NCI-H1417 (cell line): ENCODE measurements around the gene FAM174B.

Source experiments
- DNase-seq, 3 experiments: peaks; one replicate each; lab custom pipeline; 2025; lab: John Stamatoyannopoulos, UW

The FAM174B gene

DNA sequence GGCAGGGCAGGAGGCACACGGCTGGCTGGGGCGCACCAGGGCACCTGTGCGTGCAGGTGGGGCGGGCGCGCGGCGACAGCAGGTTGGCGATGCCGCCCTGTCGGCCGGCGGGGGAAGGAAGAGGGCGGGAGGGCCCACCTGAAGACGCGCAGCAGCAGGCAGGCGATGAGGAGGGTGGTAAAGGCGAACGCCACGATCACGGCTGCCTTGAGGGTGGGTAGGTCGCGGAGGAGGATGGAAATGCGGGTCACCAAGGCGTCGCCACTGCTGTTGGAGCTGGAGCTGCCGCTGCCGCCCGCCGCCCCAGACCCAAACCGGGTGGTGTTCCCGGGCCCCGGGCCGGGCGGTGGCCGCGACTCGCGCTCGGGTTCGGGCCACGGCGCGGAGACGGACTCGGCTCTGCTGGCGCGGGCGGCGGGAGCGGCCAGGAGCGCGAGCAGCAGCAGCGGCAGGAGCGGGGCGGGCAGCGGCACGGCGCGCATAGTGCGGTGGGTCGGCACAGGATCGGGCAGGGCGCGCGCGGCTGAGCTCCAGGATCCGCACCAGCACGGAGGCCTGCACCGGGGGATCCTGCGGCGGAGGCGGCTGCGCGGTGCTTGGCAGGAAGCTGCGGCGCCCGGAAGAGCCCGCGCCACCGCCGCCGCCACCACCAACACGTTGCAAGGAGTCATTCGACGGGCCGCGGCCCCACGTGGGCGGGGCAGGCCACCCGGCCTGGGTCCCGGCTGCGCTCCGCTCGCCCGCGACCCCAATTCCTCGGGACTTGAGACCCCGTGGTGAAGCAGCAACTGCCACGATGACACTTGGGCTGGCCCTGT, at the start of gene FAM174B:
TSS of gene FAM174B (minus strand) at position 598 of the 818 bp plus-strand sequence.
- peak; percentile 78 to 93 (median 85) for DNase-seq

DNA sequence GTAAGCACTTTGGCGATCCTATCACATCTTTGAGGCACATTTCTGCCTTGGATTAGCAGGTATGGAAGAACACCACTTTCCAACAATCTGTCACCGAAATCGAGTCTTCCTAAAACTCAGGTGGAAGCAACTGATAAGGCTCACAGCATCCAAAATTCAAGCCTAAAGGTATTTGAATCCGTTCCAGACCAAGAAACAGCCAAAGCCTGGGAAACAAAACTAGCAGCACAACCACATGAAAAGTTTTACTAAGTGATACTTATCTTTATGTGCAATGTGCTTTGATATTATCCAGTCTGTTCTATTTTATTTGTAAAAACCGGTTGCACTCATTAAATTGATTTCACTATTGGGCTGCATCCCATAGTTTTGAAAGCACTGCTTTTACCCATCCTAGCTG, 40.5 kb upstream of the FAM174B start:
- no peak for DNase-seq

DNA sequence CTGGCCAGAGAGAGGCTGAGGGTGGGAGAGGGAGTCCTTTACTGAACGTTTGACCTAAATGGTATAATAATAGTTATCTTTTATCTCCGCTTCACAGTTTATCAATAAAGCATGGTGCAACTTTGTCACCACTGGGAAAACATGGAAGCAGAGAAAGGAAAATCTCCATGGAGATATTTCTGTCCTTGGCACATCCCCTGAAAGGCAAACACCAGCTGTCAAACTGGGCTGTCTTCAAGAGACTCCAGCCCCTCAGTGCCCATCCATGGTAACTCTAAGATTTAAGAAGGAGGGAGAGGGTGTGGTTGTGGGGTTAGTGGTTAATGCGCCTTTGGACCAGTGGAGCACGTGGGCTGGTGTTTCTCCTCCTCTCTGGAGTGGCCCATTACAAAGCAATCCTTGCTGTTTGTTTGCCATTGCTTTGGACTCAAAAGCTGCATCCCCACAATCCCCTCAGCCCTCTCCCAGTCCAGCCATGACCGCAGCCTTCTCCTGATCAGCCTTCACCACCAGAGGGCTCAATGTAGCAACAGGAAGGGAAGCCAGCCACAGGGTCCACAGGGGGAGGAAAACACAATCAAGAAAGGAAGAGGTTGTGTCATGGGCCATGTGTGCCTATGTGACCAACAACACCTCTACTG, 38.2 kb upstream of the FAM174B start:
- DNase-seq: peak; percentile 20 to 56 (median 29)

DNA sequence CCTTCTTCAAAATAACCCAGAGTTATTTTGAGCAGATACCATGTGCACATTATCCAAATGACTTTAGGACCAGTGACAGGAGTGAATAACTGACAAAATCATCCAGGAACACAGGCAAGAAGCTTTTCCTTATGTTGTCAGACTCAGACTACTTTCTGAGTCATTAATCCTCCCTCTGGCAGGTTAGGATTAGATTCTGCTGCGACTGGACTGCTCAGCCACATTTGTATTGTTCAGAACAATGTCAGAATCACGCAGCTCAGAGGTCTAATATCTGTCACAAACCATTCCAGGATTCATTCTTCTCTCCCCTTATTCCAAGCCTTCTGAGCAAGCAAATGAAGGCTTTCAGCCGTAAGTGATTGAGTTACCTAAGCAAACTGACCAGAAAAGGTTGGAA, 34.8 kb upstream of the FAM174B start:
- no peak for DNase-seq

DNA sequence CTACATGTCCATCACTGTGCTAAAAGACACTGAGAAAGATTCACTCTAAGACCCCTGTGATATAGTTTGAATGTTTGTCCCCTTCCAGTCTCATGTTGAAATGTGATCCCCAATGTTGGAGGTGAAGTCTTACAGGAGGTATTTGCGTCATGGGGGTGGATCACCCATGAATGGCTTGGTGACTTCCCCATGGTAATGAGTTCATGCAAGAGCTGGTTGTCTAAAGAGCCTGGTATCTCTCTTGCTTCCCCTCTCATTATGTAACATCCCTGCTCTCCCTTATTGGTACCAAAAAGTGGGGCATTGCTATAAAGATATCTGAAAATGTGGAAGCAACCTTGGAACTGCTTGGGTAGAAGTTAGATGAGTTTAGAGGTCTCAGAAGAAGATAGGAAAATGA, 32.2 kb upstream of the FAM174B start:
- DNase-seq: no peak

DNA sequence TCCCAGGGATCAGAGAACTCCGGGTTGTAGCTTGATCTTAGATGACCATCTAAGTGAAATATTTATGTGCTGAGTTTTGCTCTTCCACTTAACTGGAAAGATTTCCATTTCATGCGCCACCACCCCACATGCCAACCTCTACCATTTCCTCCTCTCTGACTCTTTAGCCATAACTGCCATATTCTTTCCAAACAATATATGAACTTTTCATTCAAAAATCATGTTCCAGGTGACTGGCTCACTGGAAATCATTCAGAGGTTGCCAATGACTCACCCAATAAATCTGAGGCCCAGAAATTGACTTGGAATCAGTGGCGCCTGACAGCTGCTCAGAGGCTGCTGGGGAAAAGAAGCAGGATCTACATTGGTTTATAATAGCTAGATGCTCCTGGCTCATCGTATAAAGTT, 31.6 kb upstream of the FAM174B start:
- DNase-seq: no peak

DNA sequence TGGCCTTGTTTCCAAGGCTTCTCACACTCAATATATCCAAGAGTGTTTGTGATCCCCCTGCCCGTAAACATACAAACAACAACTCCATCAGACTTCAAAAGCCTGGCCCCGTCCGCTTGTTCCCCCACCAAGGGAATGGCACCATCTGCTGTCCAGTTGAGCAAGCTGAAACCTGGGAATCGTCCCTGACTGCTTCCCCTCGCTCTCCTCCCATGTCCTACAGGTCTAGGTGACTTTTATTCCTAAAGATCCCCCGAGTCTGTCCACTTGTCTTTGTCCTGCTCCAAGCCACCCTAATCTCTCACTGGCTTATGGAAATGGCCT, 27.9 kb upstream of the FAM174B start:
- DNase-seq: peak; percentile 27 to 65 (median 46)

DNA sequence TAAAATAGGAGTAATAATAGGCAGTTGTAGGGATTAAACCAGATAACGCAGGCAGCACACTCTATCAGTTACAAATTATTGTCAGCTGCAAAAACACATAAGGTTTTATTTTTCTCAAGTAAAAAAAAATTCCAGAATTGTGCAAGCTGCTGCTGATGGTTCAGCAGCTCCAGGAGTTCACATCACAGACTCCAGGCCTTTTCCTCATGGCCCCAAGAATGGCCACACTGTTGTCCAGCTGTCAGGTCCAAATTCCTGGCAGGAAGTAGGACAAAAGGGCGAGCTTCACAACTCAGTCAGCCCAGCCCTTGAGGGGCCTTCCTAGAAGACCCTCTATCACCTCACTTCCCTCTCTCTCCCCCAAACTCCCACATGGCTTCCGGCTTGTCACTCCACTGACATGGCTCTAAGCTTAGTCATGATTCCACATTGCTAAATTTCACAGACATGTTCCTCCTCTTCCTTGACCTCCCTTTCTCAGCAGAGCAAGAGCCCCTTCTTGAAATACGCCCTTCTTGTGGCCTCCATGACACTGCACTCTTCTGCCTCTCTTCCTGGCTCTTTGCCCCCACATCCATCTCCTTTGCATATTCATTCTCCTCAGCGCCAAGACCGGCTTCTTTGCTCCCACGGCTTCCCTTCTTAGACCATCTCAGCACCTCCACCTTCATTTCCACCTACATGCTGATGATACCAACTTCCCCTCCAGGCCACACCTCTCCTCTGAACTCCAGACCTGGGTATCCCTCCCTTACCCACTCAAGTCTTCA, 27.4 kb upstream of the FAM174B start:
- DNase-seq: no peak

DNA sequence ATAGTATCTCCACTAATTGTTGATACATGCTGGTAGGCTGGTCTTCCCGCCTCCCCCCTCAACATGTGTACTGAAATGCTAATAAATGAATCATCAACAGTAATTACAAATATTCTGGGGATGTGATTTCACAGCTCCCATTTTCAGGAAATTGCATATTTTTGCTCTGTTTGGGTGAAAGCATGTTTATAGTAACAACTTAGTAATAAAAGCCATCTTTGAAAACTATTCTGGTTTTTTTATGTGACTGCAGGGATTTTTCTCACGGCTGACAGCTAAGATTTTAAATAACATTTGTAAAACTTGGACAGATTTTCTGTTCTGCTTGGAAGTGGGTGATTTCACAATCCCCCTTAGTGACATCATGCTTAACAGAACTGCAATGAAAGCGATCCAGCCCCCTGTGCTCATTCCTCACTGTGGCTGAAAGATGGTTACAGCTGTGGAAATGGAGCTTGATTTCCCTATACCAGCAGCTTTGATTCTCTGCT, 25.6 kb upstream of the FAM174B start:
- no peak for DNase-seq

DNA sequence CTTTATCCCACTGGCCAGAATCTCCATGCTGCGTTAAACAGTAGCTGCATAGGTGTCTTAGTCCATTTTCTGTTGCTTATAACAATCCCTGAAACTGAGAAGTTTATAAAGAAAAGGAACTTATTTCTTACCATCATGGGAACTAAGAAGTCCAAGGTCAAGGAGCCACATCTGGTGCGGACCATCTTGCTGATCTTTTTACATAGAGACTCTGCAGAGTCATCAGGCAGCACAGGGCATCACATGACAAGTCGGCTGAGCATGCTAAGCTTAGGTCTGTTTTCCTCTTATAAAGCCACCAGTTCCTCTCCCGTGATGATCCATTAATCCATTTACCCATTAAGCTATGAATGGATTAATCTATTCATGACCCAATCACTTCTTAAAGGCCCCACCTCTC, 22.4 kb upstream of the FAM174B start:
- no peak for DNase-seq

DNA sequence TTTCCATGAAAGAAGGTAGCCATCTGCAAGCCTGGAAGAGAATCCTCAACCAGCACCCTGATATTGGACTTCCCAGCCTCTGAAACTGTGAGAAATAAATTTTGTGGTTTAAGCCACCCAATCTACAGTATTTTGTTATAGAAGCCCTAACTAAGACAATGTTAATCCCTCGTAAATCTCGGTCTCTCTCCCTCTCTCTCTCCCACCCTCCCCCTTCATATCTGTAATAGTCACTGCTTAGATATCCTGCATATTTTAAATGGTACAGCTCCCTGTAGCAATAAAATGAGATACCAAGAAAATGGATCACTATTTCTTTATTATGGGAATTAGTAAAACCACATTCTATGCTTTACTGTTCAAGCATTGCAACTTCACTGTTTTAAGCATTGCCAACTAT, 21.0 kb upstream of the FAM174B start:
- no peak for DNase-seq

DNA sequence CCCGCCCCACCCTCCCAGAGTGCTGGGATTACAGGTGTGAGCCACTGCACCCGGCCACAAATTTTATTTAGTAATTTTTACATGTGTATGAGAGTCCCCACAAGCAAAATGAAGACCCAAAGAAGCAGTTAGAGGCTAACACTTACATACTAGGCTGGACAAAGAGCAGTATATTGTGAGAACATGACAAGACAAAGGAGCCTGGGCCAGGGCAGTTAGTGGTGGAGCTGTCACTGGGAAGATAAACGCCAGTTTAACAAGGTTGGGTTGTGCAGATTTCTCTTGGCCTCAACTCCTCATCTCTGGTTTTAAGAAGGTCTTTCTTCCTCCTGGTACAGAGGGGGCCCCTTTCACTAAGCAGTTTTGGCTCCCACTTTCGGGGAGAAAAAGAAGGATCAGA, 19.9 kb upstream of the FAM174B start:
- DNase-seq: no peak

DNA sequence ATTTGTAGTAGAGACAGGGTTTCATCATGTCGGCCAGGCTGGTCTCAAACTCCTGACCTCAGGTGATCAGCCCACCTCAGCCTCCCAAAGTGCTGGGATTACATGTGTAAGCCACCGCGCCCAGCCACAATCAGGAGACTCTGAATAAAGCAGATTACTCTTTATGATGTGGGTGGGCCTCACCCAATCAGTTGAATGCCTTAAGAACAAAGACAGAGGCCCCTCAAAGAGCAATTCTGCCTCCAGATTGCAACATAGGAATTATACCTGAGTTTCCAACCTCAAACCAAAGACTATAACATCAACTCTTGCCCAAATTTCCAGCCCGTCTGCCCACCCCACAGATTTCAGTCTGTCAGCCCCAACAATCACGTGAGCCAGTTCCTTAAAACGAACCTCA, 18.8 kb upstream of the FAM174B start:
- no peak for DNase-seq

DNA sequence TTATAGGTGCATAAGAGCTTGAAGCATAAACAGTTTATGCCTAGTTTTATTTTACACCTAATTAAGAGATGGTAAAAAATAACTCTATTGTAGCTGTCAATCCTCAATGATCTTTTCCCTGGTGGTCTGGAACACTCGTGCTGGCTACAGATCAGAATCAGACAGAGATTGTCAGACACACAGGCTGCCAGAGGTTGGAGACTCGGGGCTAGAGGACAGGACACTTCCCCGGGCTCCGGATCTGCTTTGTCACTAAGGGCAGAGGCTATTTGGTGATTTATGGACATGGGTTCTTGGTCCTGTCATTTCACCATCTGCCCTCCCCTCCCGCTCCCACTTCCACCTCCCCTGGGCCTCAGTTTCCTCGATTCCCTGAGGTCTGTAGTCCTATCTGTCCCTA, 16.5 kb upstream of the FAM174B start:
- no peak for DNase-seq

DNA sequence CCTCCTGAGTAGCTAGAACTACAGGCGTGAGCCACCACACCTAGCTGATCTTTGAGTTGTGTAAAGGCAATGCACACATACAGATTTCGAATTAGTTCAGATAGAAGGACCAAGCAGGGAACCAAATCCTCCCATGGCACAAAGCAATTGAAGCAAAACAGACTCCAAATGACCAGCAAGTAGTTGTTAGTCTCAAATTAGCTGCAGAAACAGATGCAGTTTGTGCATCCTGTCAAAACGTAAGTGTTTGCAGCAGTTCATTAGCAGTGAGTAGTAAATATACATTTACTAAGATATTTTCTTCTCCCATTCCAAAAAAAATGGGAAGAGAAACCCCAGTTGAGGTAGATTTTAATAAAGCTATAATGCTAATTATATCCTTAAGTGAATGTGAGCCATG, 15.8 kb upstream of the FAM174B start:
- DNase-seq: peak in 1 of 3 experiments; percentile 52

DNA sequence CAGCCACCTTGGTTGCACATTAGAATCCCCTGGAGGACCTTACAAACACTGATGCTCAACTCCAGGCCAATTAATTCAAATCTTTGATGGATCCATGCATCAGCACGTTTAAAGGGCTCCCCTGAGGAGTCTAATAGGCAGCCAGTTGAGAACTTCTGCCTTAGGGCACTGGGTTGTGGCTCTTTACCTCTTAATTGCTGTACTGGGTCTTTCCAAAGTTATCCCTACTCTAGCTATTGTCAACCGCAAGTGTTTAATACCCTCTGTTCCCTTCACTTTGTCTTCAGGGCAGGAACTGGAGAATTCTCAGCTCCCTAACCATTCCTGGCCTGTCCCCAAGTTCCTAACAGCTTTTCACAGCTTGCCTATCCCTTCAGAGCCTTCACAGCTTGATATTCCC, 15.0 kb upstream of the FAM174B start:
- peak; percentile 23 to 76 (median 37) for DNase-seq

DNA sequence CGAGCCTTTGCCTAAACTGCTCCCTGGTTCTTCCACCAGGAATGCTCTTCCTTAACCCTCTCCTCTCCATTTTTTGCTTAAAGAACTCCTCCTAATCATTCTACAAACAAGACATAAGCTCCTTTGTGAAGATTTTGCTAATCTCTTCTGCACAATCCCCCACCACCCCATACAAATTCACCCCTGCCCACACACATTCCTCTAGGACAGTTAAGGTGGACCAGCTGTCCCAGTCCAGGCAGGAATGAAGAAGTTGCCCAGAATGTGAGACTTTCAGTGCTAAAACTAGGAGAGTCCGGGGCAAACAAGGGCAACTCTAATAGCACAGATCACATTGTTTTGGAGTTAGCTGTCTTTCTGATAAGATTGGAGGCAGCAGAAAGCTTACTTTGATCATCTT, 13.9 kb upstream of the FAM174B start:
- no peak for DNase-seq

DNA sequence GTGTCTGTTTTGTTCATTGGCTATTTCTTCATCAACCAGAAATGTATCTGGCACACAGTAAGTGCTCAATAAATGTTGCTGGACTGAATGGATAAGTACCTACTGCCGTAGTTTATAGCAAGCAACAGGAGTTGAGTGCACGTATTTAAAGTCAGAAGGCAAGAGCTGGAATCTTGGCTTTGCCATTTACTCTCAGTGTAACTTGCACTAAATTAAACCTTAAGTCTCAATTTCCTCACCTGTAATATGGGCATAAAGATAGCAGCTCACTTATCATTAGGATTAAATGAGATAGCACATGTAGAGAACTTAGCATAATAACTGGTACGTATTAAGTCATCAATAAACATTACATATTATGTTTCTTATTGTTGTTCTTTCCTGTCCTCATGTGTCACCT, 13.0 kb upstream of the FAM174B start:
- DNase-seq: no peak

DNA sequence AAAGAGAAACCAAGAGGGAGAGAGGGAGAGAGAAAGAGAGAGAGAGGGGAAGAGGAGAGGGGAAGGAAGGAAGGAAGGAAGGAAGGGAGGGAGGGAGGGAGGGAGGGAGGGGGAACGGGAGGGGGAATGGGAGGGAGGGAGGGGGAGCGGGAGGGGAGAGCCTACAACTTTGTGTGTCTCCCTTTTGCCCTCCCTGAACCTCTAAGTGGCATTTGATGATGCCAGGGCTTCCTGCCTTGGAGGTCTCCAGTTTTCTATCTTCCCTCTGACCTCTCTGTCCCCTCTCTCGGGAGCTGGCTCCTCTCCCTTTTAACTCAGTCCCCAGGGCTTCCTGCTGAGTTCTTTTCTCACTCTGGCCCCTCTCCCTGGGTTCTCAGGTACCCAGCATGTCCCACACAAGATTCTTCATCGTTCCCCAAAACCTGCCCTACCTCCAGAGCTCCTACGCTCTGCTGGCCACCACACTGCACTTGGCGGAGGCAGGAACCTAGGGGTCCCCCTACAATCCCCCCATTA, 12.5 kb upstream of the FAM174B start:
- no peak for DNase-seq

DNA sequence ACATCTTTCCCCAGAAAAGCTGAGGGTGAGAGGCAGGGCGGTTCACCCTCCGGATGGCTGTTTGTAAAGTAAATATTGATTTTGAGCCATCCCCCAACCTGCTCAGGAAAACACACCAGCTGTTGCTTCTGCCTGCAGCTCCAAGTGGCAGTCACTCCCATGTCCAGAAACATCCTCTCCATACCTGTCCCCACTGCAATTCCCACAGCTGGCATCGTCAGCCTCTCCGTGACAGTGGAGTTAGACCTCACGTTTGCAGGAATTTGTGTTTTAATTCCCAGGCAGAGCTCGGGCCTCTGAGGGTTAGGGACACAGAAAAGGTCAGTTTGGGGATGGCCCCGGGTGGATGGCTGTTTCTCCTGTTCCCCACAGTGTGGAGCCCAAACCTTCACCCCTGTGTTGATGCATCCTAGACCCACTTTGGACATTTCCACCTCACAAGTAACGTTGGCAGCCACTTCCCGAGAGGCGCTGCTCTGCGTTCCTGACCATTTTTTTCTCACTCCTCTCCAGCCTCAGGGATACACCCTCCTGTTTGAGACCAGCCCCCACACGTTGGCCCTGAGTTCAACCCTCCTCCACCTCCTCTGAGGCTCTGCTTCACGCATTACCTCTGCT, 11.8 kb upstream of the FAM174B start:
- peak; percentile 83 to 92 (median 83) for DNase-seq

DNA sequence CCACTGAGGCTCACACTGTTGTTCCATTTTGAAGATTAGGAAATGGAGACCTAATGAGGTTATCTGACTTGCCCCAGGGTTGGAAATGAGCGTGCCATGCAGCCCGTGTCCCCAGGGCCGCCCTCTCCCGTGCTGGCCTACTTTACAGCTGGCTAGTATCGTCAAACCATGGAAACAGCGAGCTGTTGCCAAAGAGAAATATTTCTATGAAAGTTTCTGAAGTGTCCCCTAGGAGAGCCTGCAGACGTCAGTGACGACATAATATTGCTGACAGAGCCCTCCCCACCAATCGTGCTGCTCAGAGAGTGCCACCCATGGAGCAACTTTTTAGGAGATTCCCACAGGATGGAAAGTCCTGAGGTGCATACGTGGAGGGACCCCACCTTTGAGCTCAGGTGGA, 11.2 kb upstream of the FAM174B start:
- peak in 2 of 3 experiments; percentile 62 to 88 for DNase-seq

DNA sequence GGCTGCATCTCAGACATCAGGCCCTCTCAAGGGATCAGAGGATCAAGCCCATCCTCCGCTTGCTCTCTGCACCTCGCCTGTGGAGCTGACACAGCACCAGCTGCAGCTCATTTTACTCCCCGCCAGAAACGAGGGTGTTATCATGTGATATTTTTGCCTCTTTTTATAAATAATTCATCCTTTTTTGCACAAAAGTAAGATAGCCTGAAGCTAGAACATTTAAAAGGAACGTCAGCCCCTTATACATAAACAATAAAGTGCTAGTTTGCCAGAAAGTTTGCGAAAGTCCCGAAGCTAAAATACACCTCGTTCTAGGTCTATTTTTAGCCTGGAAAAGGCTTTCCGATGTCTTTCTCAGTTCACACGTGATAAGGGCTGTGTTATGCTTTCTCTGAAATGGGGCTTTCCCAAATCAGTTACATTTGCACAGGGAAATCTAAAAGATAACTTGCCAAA, 9.6 kb upstream of the FAM174B start:
- DNase-seq: peak in 1 of 3 experiments; percentile 33
